ENCODE results near the gene TRIO. TPM values are rescaled to one million over a fixed set of nuclear protein-coding genes. Genes with fewer than 3 reads are reported as not detected.

The TRIO gene
- total and polyA plus RNA-seq, 10 of the 15 experiments (the other 5 are each of a cell fraction or from before 2014, with no cell fraction given): 5.1 to 96.4 (median 44.6) TPM

DNA sequence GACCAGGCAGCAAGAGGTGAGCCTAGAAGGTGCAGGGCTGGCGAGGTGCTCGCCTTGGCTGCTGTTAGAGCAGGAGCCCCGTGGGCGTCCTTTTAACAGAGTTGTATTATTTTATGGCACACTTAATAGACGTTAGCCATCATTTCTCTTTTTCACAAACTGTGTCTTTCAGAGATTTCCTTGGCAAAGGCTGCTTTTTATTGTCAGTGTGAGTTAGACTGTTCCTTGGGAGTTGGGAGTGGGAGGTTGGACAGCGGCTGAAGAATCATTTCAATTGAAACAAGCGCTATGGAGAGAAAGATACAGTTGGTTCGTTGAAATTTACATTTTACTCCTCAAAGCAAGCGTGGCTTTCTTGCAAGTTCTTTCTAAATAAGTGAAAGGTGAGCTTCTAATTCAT, 133.2 kb downstream of the TRIO start (continued):
- TF ChIP-seq SMAD5 (IDR thresholded peaks at IDR 0.05; ENCODE audit: low read depth) (no peak), HDGF (IDR thresholded peaks at IDR 0.05) (no peak), RB1 (IDR thresholded peaks at IDR 0.05; ENCODE audit: borderline replicate concordance) (no peak), MTA2 (IDR thresholded peaks at IDR 0.05; ENCODE audit: low read depth) (no peak), POLR2AphosphoS2 (IDR thresholded peaks at IDR 0.05; ENCODE audit: low read depth, low read length) (no peak), ZNF207 (IDR thresholded peaks at IDR 0.05; ENCODE audit: borderline replicate concordance) (no peak), CUX1 (IDR thresholded peaks at IDR 0.05; ENCODE audit: insufficient replicate concordance, low read depth, low read length) (no peak)
